ENCODE measurements around the gene NID1.
"Not testable (repeated sequence)": the region's sequence is repeated elsewhere in the genome, so short reads cannot be mapped to it uniquely, and the experiment has no call there.

Gene NID1

GRCh38 chr1:236096660-236097482 is 32.0 kb upstream of the NID1 start:
- peak; percentile 23 for DNase-seq

GRCh38 chr1:236095705-236096520 is 31.0 kb upstream of the NID1 start:
- DNase-seq: no peak

- no peak for DNase-seq
Observed at GRCh38 chr1:236092899-236093298, 28.0 kb upstream of the NID1 start.

GRCh38 chr1:236091933-236092318 is 27.0 kb upstream of the NID1 start:
- no peak for DNase-seq

- no peak for DNase-seq
Observed at GRCh38 chr1:236090741-236091147, 25.9 kb upstream of the NID1 start.

- no peak for DNase-seq
Observed at GRCh38 chr1:236089046-236089773, 24.3 kb upstream of the NID1 start.

- DNase-seq: no peak
Observed at GRCh38 chr1:236086537-236086936, 21.6 kb upstream of the NID1 start.

- DNase-seq: no peak
Observed at GRCh38 chr1:236085545-236086159, 20.8 kb upstream of the NID1 start.

GRCh38 chr1:236084386-236084730 is 19.5 kb upstream of the NID1 start:
- no peak for DNase-seq

- DNase-seq: no peak
Observed at GRCh38 chr1:236083650-236084385, 18.9 kb upstream of the NID1 start.

GRCh38 chr1:236082526-236082925 is 17.6 kb upstream of the NID1 start:
- no peak for DNase-seq

GRCh38 chr1:236081546-236082227 is 16.8 kb upstream of the NID1 start:
- no peak for DNase-seq

- no peak for DNase-seq
Observed at GRCh38 chr1:236079703-236080102, 14.8 kb upstream of the NID1 start.

- DNase-seq: no peak
Observed at GRCh38 chr1:236078993-236079392, 14.1 kb upstream of the NID1 start.

GRCh38 chr1:236078077-236078476 is 13.2 kb upstream of the NID1 start:
- not testable (repeated sequence) for DNase-seq

GRCh38 chr1:236075848-236076247 is 11.0 kb upstream of the NID1 start:
- no peak for DNase-seq

- no peak for DNase-seq
Observed at GRCh38 chr1:236073307-236073897, 8.5 kb upstream of the NID1 start.

- no peak for DNase-seq
Observed at GRCh38 chr1:236072001-236072400, 7.1 kb upstream of the NID1 start.

- DNase-seq: no peak
Observed at GRCh38 chr1:236070753-236071152, 5.9 kb upstream of the NID1 start.

- DNase-seq: no peak
Observed at GRCh38 chr1:236069796-236070195, 4.9 kb upstream of the NID1 start.

GRCh38 chr1:236067854-236068454 is 3.1 kb upstream of the NID1 start:
- no peak for DNase-seq

All from fibroblast of skin of abdomen (primary cell).